Measurements from ENCODE around the gene ANXA6.

ANXA6 gene

GRCh38 chr5:151066920-151067319 is 90.7 kb downstream of the ANXA6 start:
- peaks cover 0 to 70% (median 51%) of the 10 kb centered on the region in 4 donors for H3K4me1 ChIP-seq
- intact Hi-C loops (cut with DNase I; ENCODE audit: low total_unique reads): no loop called here
- peaks cover 3 to 30% (median 6%) of the 10 kb centered on the region in 3 donors for H3K36me3 ChIP-seq
- H3K27ac ChIP-seq: no peak overlapping the region
- no peaks in the 10 kb centered on the region for H3K27me3 ChIP-seq
- H3K4me3 ChIP-seq: no peak overlapping the region
- no peak for DNase-seq
- H3K9me3 ChIP-seq: no peaks in the 10 kb centered on the region
- TF ChIP-seq CTCF (IDR thresholded peaks at IDR 0.05): no peak

- H3K4me1 ChIP-seq: peaks cover 0 to 77% (median 50%) of the 10 kb centered on the region in 4 donors
- no peaks in the 10 kb centered on the region for H3K9me3 ChIP-seq
- no peak for TF ChIP-seq CTCF (IDR thresholded peaks at IDR 0.05)
- peaks cover 12 to 32% (median 16%) of the 10 kb centered on the region in 3 donors for H3K36me3 ChIP-seq
- no peak overlapping the region for H3K27ac ChIP-seq
- no peak overlapping the region for H3K4me3 ChIP-seq
- intact Hi-C loops (cut with DNase I; ENCODE audit: low total_unique reads): no loop called here
- no peaks in the 10 kb centered on the region for H3K27me3 ChIP-seq
- no peak for DNase-seq
These were observed 92.0 kb downstream of the ANXA6 start for GRCh38 chr5:151065609-151066008.

- peaks cover 0 to 83% (median 55%) of the 10 kb centered on the region in 4 donors for H3K4me1 ChIP-seq
- no peak for TF ChIP-seq CTCF (IDR thresholded peaks at IDR 0.05)
- DNase-seq: no peak
- no peak overlapping the region for H3K4me3 ChIP-seq
- H3K27ac ChIP-seq: peak overlapping the region in 1 of 2 donors; percentile 73
- no peaks in the 10 kb centered on the region for H3K9me3 ChIP-seq
- no peaks in the 10 kb centered on the region for H3K27me3 ChIP-seq
- peaks cover 12 to 32% (median 16%) of the 10 kb centered on the region in 3 donors for H3K36me3 ChIP-seq
- intact Hi-C loops (cut with DNase I; ENCODE audit: low total_unique reads): no loop called here
These were observed 92.6 kb downstream of the ANXA6 start for GRCh38 chr5:151064916-151065499.

GRCh38 chr5:151063142-151063989 is 94.2 kb downstream of the ANXA6 start:
- intact Hi-C loops (cut with DNase I; ENCODE audit: low total_unique reads): no loop called here
- Histone ChIP-seq H3K4me3 (no peak overlapping the region), H3K9me3 (no peaks in the 10 kb centered on the region), H3K4me1 (peaks cover 0 to 78% (median 50%) of the 10 kb centered on the region in 4 donors), H3K27ac (peak overlapping the region; percentile 70 to 73), H3K36me3 (peaks cover 12 to 42% (median 27%) of the 10 kb centered on the region in 3 donors), H3K27me3 (no peaks in the 10 kb centered on the region)
- no peak for TF ChIP-seq CTCF (IDR thresholded peaks at IDR 0.05)
- DNase-seq: peak in 1 of 2 donors; percentile 63

GRCh38 chr5:151062405-151063141 is 95.0 kb downstream of the ANXA6 start:
- Histone ChIP-seq H3K9me3 (no peaks in the 10 kb centered on the region), H3K4me1 (peaks cover 0 to 70% (median 44%) of the 10 kb centered on the region in 4 donors), H3K27me3 (no peaks in the 10 kb centered on the region), H3K4me3 (no peak overlapping the region), H3K27ac (peak overlapping the region; percentile 70 to 73), H3K36me3 (peaks cover 12 to 49% (median 35%) of the 10 kb centered on the region in 3 donors)
- TF ChIP-seq CTCF (IDR thresholded peaks at IDR 0.05): no peak
- no peak for DNase-seq
- intact Hi-C loops (cut with DNase I; ENCODE audit: low total_unique reads): no loop called here

Data from tibial artery (tissue), 4 donors.